ENCODE measurements around the gene VAPB. TPM values are rescaled to one million over a fixed set of nuclear protein-coding genes. Genes with fewer than 3 reads are reported as not detected.

Gene VAPB
- total and polyA plus RNA-seq, 7 donors, result 30.7 to 84.5 (median 64.0) TPM

DNA sequence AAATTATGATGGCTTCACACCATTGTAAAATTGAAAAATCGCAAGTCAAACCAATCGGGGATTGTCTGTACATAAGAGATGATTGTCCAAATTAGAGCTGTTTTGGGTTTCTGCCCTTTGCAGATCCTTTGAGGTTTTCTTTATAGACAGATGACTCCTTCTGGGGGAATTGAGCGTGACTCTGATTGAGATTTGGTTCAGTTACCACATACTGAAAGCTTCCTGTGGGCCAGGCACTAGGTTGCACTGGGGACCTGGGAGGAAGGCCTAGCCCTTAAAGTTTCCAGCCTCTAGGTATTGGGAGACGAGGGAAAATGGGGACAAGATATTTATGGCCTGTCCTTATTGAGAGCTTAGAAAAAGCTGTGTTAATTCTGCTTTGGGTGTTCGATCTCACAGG is 9.2 kb downstream of the VAPB start:
- H3K9me3 ChIP-seq, result no peaks in the 10 kb centered on the region
- intact Hi-C loops (cut with DNase I), result no loop called here
- ATAC-seq (peak in 3 of 4 donors; percentile 54 to 68 (median 61)), DNase-seq (no peak)
- TF ChIP-seq CTCF (IDR thresholded peaks at IDR 0.05), result no peak
- no peaks in the 10 kb centered on the region for H3K36me3 ChIP-seq (ENCODE audit: insufficient read depth in 1 of 2, low read depth in 1 of 2)
- 53 to 70% (median 61%) methylated on average over 5 of the region's 5 CpGs for WGBS, 3 donors
- peak overlapping the region; percentile 44 for H3K27ac ChIP-seq
- no peaks in the 10 kb centered on the region for H3K27me3 ChIP-seq (ENCODE audit: insufficient read depth in 3 of 3, low read length in 2 of 3)
- H3K4me3 ChIP-seq, result no peak overlapping the region
- H3K4me1 ChIP-seq, result peaks cover 30% of the 10 kb centered on the region

DNA sequence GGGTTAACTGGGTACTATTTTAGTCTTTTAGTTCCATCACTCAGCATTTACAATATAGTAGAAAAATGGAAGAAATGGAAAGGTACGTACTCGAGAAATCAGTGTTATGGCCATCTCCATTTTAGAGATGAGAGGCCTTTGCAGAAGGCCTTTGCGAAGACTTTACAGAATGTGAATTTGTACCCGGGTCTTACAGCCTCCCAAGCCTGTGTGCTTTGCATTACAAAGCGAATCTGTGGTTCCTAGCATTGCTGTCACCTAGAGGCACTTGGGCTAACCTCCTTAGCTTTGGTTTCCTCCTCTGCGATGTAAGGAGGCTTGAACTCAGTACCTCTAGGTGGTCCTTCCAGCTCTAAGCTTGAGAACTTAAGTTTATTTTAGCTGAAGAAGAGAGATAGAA is 10.9 kb downstream of the VAPB start:
- TF ChIP-seq CTCF (IDR thresholded peaks at IDR 0.05), result no peak
- intact Hi-C loops (cut with DNase I), result no loop called here
- H3K27ac ChIP-seq, result peak overlapping the region; percentile 24
- no peak for ATAC-seq
- DNase-seq, result no peak
- no peaks in the 10 kb centered on the region for H3K27me3 ChIP-seq (ENCODE audit: insufficient read depth in 3 of 3, low read length in 2 of 3)
- peaks cover 31% of the 10 kb centered on the region for H3K4me1 ChIP-seq
- H3K36me3 ChIP-seq (ENCODE audit: insufficient read depth in 1 of 2, low read depth in 1 of 2), result no peaks in the 10 kb centered on the region
- WGBS, 3 donors, result 89 to 95% (median 92%) methylated on average over 6 of the region's 6 CpGs
- H3K4me3 ChIP-seq, result no peak overlapping the region
- no peaks in the 10 kb centered on the region for H3K9me3 ChIP-seq

DNA sequence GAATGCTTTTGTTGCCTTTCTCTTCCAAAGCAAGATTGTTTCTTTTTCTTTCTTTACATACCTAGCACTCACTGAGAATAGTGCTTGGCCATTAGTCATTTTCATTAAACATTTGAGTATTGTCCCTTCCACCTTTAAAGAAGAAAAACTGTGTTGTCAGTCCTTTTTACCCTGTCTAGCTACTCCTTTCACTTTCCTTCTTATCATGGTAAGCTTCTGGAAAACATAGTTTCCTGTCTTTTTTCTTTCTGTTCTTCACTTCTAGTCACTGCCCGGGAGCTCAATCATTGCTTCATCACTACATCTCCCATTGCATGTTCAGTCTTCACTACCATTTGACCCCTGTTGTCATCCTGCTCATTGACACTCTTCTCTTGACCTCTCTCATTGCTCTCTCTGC is 12.1 kb downstream of the VAPB start:
- Histone ChIP-seq H3K27me3 (ENCODE audit: insufficient read depth in 3 of 3, low read length in 2 of 3) (no peaks in the 10 kb centered on the region), H3K9me3 (no peaks in the 10 kb centered on the region), H3K36me3 (ENCODE audit: insufficient read depth in 1 of 2, low read depth in 1 of 2) (no peaks in the 10 kb centered on the region), H3K27ac (peak overlapping the region; percentile 5), H3K4me3 (no peak overlapping the region), H3K4me1 (peaks cover 44% of the 10 kb centered on the region)
- no peak for TF ChIP-seq CTCF (IDR thresholded peaks at IDR 0.05)
- intact Hi-C loops (cut with DNase I), result no loop called here
- ATAC-seq (peak in 1 of 4 donors; percentile 20), DNase-seq (no peak)
- 89 to 96% (median 90%) methylated on average over 1 of the region's 1 CpG for WGBS, 3 donors

- ATAC-seq, result no peak
- DNase-seq, result no peak
- Histone ChIP-seq H3K9me3 (no peaks in the 10 kb centered on the region), H3K4me1 (peaks cover 55% of the 10 kb centered on the region), H3K27ac (no peak overlapping the region), H3K27me3 (ENCODE audit: insufficient read depth in 3 of 3, low read length in 2 of 3) (no peaks in the 10 kb centered on the region), H3K4me3 (no peak overlapping the region), H3K36me3 (ENCODE audit: insufficient read depth in 1 of 2, low read depth in 1 of 2) (no peaks in the 10 kb centered on the region)
- intact Hi-C loops (cut with DNase I), result no loop called here
- TF ChIP-seq CTCF (IDR thresholded peaks at IDR 0.05), result no peak
- WGBS, 3 donors, result 71 to 85% (median 72%) methylated on average over 5 of the region's 5 CpGs
These were observed 13.3 kb downstream of the VAPB start for GRCh38 chr20:58402305-58402704.

GRCh38 chr20:58402827-58403226 is 13.8 kb downstream of the VAPB start:
- DNase-seq (no peak), ATAC-seq (no peak)
- intact Hi-C loops (cut with DNase I), result no loop called here
- WGBS, 3 donors, result 80 to 94% (median 94%) methylated on average over 5 of the region's 5 CpGs
- no peaks in the 10 kb centered on the region for H3K36me3 ChIP-seq (ENCODE audit: insufficient read depth in 1 of 2, low read depth in 1 of 2)
- H3K27me3 ChIP-seq (ENCODE audit: insufficient read depth in 3 of 3, low read length in 2 of 3), result no peaks in the 10 kb centered on the region
- no peak overlapping the region for H3K27ac ChIP-seq
- H3K4me3 ChIP-seq, result no peak overlapping the region
- H3K4me1 ChIP-seq, result peaks cover 57% of the 10 kb centered on the region
- TF ChIP-seq CTCF (IDR thresholded peaks at IDR 0.05), result no peak
- no peaks in the 10 kb centered on the region for H3K9me3 ChIP-seq

Data from psoas muscle (tissue), 8 donors.